Fibroblast of upper back skin (primary cell): ENCODE data around the gene PRKAR1A.
"Not testable (repeated sequence)": the region's sequence is repeated elsewhere in the genome, so short reads cannot be mapped to it uniquely, and the experiment has no call there.

Experiments
- DNase-seq: peaks from one replicate; pipeline ENCODE4 v3.0.0-alpha.2; 2013

PRKAR1A gene

DNA sequence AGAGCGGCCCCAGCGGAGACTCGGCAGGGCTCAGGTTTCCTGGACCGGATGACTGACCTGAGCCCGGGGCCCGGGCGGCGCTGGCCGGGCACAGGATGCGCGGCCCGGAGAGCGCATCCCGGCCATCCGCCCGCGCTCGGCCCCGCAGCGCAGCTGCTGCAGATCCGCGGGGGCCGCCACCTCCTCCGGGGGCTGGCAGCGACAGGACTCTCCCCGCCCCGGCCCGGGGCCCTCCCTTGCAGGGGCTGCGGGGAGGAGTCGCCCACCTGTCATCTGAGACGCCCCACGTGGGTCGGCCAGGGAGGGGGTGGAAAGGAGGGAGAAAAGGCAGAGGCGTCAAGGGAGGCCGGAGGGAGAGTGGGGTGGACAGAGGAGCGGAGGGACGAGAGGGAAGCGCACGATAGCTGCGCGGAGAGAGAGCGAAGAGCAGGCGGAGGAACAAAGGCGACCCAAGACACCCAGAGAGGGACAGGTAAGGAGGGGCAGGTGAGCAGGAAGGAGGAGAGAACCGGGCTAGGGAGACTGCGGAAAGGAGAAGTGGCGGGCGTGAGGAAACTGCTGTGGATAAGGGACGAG lies 471 bp upstream of the PRKAR1A start:
- peak; percentile 69 for DNase-seq

DNA sequence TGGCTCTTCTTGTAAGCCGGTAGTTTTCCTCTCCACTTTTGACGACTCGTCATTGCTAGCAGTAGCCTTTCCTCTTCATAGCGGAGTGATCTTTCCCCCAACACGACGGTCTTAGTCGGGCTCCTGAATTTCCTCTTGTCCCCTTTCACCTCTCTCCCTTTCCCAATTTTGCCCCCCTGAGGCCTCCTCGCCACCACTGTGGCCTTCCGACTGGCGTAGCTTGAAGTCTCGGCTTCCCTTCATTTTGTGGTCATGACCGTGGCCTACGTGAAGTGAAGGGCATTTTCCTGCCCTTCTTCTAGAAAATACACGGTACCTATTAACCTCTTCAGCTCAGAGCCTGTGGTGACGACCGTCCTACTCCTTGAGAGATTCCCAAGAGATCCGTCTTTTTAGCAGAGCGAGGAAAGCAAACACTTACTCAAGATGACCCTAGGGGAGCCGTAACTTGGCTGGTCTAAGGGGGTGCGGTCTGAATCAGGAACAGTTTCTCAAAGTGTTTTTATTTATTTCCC lies 787 bp downstream of the PRKAR1A start:
- peak; percentile 21 for DNase-seq

DNA sequence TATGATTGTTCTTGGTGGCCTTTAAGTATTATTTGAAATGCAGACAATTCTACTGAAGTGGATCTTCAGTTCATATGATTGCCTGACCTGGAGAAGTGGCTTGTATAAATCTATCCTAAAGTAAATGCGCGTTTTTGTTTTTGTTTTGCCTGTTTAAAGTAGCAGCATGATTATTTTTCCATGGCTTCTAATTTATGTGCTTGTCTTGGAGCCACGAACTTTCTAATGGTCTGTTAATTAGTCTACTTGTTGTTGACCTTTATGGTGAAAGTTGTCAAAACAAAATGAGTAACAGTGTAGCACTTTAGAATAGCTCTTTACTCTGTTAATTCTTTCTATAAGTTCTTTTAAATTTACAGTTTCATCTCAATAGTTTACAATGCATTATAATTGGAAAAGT lies 1.7 kb downstream of the PRKAR1A start:
- no peak for DNase-seq

DNA sequence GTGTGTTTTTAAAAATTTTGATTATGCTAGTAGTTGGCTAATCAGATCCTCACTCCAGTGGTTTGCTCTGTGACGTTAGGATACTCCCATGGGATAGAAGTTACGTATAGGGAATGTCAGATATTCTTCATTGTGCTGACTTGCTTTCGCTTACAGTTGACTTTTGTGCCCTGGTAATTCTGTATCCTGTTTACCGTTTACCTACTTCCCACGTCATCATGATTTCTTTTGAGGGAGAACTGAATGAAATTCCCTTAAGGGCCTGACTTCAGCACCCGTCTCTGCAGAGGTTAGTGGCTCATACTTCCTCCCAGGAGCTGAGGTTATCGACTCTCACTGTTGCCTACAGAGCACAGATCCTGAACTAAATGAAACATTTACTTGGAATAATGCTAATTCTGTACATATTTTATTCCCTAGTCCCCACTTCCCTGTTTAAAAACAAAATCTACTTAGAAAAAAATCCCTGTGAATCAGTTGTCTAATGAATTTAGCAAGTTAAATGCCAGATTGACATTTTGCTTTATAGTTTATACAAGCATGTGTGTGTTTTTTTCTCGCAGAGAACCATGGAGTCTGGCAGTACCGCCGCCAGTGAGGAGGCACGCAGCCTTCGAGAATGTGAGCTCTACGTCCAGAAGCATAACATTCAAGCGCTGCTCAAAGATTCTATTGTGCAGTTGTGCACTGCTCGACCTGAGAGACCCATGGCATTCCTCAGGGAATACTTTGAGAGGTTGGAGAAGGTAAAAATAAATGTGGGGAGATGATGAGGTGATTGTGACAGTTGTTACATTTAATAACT lies 2.8 kb downstream of the PRKAR1A start:
- peak; percentile 64 for DNase-seq

DNA sequence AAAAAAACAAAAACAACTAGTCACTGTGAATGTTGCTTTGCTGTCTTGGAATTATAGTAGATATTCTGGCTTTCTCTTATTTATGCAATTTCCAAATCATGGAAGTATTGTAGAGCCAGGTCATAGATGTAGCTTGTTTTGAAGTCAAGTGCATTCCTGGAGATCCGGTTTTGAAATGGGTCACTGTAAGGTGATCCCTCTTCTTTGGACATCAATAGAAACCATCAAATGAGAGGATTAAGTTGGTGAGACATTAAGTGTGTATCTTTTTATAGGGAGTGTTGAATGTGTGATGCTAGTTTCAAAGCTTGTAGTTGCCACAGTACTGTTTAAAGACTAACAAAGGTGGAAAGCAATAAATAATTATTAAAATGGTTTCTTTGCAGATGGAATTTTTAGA lies 4.5 kb downstream of the PRKAR1A start:
- DNase-seq: no peak

DNA sequence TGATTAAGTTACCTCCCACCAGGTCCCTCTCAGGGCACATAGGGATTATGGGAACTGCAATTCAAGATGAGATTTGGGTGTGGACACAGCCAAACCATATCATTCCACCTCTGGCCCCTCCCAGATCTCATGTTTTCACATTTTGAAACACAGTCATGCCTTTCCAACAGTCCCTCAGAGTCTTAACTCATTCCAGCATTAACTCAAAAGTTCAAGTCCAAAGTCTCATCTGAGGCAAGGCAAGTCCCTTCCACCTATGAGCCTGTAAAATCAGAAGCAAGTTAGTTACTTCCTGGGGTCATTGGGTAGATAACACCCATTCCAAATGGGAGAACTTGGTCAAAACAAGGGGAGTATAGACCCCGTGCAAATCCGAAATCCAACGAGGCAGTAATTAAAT lies 5.4 kb downstream of the PRKAR1A start:
- not testable (repeated sequence) for DNase-seq

DNA sequence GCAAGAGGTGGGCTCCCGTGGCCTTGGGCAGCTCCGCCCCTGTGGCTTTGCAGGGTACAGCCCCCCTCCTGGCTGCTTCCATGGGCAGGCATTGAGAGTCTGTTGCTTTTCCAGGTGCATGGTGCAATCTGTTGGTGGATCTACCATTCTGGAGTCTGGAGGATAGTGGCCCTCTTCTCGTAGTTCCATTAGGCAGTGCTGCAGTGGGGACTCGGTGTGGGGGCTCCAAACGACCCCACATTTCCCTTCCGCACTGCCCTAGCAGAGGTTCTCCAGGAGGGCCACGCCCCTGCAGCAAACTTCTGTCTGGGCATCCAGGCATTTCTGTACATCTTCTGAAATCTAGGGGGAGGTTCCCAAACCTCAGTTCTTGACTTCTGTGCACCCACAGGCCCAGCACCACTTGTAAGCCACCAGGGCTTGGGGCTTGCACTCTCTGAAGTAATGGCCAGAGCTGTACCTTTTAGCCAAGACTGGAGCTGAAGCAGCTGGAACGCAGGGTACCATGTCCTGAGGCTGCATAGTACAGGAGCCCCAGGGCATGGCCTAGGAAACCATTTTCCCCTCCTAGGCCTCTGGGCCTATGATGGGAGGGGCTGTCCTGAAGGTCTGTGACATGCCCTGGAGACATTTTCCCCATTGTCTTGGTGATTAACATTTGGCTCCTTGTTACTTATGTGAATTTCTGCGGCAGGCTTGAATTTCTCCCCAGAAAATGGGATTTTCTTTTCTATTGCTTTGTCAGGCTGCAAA lies 6.0 kb downstream of the PRKAR1A start:
- DNase-seq: no peak

DNA sequence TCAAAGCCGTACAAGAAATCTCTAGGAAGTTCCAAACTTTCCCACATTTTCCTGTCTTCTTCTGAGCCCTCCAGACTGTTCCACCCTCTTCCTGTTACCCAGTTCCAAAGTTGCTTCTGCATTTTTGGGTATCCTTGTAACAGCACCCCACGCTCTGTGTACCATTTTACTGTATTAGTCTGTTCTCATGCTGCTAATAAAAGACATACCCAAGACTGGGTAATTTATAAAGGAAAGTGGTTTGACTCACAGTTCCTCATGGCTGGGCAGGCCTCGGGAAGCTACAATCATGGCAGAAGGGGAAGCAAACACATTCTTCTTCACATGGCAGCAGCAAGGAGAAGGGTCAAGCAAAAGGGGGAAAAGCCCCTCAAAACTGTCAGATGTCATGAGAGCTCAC lies 6.8 kb downstream of the PRKAR1A start:
- not testable (repeated sequence) for DNase-seq

DNA sequence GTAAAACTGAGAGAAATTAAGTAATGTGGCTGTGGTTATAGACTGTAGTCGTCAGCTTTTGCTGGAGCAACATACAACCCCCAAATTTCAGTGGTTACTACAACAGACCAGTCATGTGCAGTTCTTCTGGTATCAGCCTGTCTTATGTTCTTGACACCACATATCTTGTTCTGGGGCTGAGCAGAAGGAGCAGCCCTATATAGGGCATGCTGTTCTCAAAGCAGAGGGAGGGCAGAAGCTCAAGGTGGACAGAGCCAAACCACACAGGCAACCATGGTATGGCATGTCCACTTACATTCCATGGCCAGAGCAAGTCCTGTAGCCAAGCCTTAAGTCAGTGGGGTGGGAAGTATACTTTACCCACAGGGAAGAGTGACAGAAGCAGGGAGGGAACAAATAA lies 7.7 kb downstream of the PRKAR1A start:
- no peak for DNase-seq

DNA sequence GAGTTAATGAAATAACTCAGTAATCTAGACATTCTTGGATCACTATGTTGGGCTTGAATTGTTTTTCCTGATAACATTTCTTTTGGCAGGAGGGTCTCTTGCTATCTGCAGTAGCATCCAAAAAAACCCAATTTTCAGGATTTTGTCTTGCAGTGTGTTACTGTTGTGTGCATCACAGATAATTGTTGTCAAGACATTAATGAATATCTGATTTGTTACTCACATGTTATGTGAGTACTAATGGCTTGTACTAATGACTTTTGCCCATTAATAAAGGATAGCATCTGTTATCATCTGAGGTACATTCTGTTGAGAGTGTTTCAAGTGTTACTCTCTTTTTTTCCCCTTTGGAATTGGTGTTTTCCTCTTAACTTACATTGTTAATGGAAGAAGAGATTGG lies 10.0 kb downstream of the PRKAR1A start:
- no peak for DNase-seq

DNA sequence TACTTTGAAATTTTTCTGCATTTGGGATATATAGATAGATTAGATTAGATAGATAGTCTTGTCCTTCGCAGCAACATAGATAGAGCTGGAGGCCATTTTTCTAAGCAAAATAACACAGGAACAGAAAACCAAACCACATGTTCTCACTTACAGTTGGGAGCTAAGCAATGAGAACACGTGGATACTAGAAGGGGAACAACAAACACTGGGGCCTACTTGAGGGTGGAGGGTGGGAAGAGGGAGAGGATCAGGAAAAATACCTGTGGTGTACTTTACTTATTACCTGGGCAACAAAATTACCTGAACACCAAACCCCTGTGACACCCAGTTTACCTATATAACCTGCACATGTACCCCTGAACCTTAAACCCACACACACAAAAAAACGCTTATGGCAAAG lies 14.3 kb downstream of the PRKAR1A start:
- DNase-seq: no peak

DNA sequence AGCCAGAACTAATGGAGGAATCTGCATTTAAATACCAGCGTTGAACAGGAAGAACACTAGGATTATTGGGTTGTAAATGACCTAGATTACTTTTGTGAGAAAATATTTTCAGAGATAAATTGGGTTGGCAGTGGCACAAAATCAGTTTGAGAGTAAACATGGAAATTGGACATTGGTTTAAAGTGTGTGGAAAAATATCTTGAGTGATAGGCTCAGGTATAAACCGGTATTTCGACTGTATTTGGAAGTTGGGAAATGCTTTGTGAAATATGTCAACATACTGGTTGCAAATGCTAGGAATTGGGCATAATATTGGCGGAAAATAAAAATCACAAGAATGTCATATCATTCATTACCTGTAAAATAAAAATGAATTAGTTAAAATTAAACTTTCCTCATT lies 15.1 kb downstream of the PRKAR1A start:
- no peak for DNase-seq

DNA sequence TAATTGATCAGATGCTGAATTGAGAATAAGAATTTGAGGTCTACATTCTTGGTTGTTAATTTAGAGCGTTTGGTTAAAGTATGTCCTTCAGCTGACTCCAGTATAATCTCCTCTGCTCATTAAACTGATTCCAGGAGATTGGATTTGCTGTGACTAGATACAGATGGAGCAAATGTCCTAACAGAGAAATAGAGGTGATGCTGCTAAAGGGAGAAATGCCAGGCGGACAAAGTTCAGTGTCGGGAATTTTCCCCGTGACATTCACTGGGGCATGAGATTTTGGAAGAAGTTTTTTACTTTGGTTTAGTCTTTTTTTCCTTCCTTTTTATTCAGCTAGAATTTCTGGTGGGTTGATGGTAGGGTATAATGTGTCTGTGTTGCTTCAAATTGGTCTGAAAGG lies 19.0 kb downstream of the PRKAR1A start:
- DNase-seq: no peak

DNA sequence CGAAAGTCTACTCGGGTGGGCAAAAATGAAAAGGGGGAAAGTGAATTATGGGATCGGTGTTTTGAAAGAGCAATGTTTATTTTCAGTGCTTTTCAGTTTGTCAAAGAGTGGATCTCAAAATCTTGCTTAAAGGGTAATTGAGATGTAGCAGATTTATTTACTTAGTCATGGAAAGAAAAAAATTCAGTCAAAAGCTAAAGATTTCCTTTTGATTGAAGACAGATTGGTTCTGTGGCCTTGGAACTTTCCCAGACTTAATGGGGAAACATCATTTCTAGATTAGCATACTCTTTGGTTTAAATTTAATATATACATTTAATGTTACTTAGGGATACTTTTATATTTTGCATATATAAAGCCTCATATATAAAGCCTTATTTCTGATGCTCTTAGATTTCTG lies 20.6 kb downstream of the PRKAR1A start:
- DNase-seq: no peak

DNA sequence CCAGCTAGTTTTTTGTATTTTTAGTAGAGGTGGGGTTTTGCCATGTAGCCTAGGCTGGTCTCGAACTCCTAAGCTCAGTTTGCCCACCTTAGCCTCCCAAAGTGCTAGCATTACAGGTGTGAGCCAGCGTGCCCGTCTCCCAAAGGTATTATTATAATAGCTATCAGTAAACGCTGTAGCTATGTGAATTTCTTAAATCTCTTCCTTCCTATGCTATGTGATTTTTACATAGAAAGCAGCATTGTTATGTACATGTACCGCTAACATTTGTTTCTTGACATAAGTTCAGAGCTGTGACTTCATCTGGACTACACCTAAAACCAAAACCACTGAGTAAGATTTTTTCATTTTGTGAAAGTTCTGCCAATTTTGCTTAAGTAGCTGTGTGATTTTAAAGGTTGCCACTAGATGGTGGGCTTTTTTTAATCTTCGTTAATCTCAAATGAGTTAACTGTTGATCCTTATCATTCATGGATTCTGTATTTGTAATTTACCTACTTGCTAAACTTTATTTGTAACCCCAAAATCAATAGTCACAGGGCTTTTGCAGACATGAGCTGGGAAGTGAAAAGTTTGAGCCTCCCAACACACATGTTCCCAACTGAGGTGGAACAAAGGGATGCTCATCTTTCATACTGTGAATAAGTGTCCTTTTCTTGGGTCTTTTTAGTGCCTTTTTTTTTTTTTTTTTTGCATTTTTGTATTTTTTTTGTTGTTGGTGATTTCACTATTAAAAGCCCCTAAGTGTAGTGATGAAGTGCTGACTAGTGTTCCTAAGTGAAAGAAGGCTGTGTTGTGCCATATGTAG lies 21.9 kb downstream of the PRKAR1A start:
- peak; percentile 69 for DNase-seq

DNA sequence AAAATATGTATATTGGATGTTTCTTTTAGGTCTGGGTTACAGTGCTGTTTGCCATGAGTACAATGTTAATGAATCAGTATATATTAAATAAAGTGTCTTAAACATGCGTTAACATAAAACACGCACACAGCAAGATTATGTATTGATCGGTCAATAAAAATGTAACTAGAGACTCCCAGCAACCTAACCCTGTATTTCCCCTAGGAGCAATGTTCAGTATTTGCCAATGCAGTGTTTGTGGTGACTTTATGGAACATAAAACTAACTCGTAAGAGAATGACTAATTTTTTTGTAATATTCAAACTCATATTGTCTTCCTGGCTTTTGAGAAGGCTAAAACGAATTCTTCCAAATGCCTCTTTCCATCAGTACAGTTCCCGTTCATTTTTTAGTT lies 22.5 kb downstream of the PRKAR1A start:
- DNase-seq: no peak

DNA sequence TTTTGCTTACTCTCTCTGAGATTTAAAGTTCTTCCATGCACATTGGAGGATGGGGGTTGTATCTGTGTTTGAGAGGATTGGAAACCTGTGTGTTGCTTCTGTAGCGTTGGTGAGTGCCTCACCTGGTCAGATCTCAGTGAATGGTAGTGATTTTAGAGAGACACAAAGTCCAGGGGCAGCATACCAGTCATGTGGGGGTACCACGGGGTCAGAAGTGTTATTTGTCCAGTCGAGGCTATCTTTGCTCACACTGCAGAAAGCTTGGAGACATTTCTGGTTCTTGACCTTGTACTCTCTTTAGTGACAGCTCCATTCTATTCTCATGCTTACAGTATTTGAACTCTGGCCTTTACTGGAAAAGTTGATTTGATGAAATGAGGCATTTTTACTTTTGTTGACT lies 23.7 kb downstream of the PRKAR1A start:
- DNase-seq: no peak

DNA sequence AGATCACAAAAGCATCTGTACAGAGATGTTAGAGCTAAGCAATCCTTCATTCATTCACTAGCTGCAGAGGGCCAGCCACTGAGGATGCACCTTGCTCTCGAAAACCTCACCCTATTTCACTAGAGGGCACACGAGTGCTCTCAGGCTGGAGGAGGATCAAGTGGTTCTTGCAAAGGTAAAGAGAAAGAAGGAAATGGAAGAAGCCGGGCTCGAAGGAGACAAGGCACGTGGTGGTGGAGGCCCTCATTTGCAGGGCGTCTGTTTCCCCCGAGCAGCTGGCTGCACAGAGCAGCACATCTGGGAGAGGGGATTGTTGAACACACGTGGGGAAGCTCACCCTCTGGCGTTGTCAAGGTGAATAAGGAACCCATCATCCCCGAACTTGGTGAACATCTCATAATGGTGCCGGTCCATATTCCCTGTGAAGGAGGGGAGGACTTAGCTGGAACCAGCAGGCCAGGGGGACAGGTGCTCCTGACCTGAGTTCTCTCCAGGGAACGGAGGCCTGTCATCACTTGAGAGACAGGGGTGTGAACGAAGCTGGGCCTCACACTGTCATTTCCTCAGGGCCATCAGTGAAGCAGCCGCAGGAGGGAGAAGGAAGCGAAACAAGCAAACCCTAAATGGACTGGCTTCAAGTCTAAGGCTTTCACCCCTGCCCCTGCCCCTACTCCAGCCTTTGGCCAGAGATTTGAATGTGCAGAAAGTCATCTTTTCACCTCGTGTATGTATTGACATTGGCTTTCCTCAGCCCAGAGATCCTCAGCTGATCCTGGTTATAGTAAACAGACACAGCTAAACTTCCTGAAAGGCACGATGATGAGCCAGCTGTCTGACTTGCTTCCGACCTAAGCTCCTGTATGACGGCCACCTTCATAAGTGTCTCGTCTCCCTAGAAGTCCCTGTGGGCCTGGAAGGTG lies 27.6 kb downstream of the PRKAR1A start:
- peak; percentile 36 for DNase-seq

DNA sequence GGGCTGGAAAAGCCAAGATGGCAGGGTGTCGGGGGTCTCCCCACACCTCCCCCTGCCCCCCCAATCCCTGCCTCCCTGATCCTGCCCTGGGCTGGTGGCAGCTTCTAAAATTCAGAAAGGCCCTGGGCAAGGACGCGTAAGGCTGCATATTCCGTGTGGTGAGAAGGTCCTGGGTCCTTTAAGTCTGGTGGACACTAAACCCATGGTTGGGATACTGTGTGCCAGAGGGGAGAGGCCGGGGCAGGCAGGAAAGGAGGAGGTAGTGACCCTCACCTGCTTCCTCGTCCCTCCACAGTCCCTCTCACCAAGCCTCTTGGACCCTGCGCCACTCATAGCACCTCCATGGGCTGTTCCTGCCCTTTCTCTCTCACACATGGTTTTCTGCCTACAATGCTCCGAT lies 28.8 kb downstream of the PRKAR1A start:
- no peak for DNase-seq

DNA sequence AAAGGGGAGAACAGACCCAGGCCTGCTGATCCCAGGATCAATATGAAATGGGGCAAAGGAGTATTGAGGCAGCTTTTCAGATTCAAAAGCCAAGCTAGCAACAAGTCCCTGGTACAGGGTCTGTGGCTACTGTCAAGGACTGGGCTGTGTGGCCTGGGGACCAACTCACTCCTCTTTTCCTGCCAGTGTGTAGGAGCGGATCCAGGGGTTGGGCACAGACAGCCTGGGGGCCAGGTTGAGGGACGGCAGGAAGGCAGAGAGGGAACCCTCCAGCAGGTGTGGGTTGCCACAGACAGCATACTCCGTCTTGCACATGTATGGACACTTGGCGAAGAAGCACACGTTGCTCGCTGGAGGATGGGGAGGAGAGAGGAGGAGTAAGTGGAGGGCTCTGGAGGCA lies 29.6 kb downstream of the PRKAR1A start:
- DNase-seq: no peak

DNA sequence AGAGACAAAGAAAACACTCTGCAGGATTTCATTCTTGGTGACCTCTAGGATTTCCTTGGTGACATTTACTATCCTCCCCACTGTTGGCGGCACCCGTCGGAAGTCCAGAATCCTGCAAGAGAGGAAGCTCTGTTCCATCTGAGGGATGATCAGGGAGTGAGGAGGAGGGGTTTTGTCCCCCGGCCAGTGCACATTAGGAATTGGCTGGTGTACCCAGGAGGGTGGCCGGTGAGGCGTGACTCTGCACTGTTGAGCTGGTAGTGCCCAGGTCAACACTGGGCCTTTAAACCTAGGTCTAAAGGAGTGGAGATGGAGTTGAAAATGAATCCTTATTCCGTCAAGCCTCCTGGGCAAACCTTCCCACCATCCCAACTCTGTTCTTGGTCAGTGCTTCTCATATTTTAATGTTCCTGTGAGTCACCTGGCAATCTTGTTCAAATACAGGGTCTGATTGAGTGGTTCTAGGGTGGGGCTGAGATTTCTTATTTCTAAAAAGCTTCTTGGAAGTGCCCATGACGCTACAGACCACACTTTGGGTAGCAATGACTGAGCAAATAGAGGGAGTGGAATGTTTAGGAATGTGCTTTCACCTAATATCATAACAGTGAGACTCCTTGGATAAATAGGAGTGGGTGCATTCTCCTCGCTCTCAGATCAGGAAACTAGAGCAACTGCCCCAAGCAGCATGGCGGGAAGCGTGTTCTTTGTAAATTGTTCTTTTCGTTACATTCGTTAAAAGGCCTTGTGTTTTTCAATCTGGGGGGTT lies 30.7 kb downstream of the PRKAR1A start:
- DNase-seq: no peak
